HepG2 (cell line): Measurements from ENCODE around the gene MYPN.

Source experiments
- ARNT ChIP-seq: fragments of 450-650 bp; IDR thresholded peaks from 2 replicates; pipeline ENCODE4 v1.6.1; 2017
- ASH2L ChIP-seq: fragments of 300-600, 200-600 bp; sonication (generic); IDR thresholded peaks from 2 replicates; pipeline ENCODE4 v1.7.0; 2017; ENCODE audit warnings: low read depth, mild to moderate bottlenecking, moderate library complexity, mixed read lengths, low read length; ENCODE audit not compliant: insufficient read length
- ELK4 ChIP-seq: sonication (generic); formaldehyde crosslinking; IDR thresholded peaks from 2 replicates; pipeline ENCODE4 v1.9.0; 2021; ENCODE audit warnings: missing genetic modification reagents, borderline replicate concordance
- HNF4A ChIP-seq: sonication (generic); formaldehyde crosslinking; IDR thresholded peaks from 2 replicates; pipeline ENCODE4 v1.4.0; 2020; ENCODE audit warnings: missing genetic modification reagents
- NR3C1 ChIP-seq: sonication (generic); formaldehyde crosslinking; IDR thresholded peaks from 2 replicates; pipeline ENCODE4 v1.4.0; 2020; ENCODE audit warnings: missing genetic modification reagents
- ZNF121 ChIP-seq: sonication (generic); formaldehyde crosslinking; IDR thresholded peaks from 2 replicates; pipeline ENCODE4 v1.5.0; 2020; ENCODE audit warnings: mild to moderate bottlenecking, missing genetic modification reagents
- ZNF431 ChIP-seq: sonication (generic); formaldehyde crosslinking; IDR thresholded peaks from 2 replicates; pipeline ENCODE4 v1.9.0; 2022; ENCODE audit warnings: missing genetic modification reagents, low read depth, mild to moderate bottlenecking, borderline replicate concordance
- ZNF772 ChIP-seq: sonication (generic); formaldehyde crosslinking; IDR thresholded peaks from 2 replicates; pipeline ENCODE4 v1.5.0; 2020; ENCODE audit warnings: mild to moderate bottlenecking, missing genetic modification reagents

GRCh38 chr10:68137171-68137570 is 27.9 kb downstream of the MYPN start:
- no peak for TF ChIP-seq ELK4 (CRISPR knock-in tag)
- no peak for TF ChIP-seq ARNT
- TF ChIP-seq ASH2L: no peak
- TF ChIP-seq ZNF121 (CRISPR knock-in tag): no peak
- no peak for TF ChIP-seq ZNF431 (CRISPR knock-in tag)
- no peak for TF ChIP-seq ZNF772 (CRISPR knock-in tag)
- no peak for TF ChIP-seq HNF4A (CRISPR knock-in tag)
- no peak for TF ChIP-seq NR3C1 (CRISPR knock-in tag)
